GM12892 (cell line): ENCODE data around the gene DNAJC3.

Experiments used
- POLR2A ChIP-seq: IDR thresholded peaks from 2 replicates; pipeline ENCODE4 v1.6.1; 2011; ENCODE audit warnings: low read depth, low read length, control low read depth
- POLR2AphosphoS5 ChIP-seq: IDR thresholded peaks from 2 replicates; pipeline ENCODE4 v1.6.1; 2011; ENCODE audit warnings: low read depth, low read length, control low read depth
- TAF1 ChIP-seq: IDR thresholded peaks from 2 replicates; pipeline ENCODE4 v1.6.1; 2011; ENCODE audit warnings: low read depth, mild to moderate bottlenecking, control low read depth, low read length, borderline replicate concordance

DNA sequence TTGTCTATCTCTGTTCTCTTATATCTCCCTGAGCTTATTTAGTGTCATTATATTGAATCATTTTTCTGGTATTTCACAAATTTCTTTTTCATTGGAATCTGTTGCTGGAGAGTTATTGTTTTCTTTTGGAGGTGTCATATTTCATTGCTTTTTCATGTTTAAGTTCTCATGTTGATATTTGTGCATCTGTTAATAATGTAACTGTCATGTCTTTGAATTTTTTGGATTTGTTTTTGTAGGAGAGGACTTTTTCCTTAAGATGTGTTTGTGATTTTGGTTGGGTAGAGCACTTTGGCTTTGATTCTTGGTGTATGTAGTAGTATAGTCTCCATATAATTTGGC is 64.0 kb downstream of the DNAJC3 start:
- no peak for TF ChIP-seq POLR2AphosphoS5
- TF ChIP-seq TAF1: no peak
- no peak for TF ChIP-seq POLR2A
